GM19397 (cell line): ENCODE measurements around the gene PXN.

Source experiments
- ATAC-seq: cut with Tn5 transposase; IDR thresholded peaks from one replicate; pipeline ENCODE4 v1.9.1; 2021; ENCODE audit warnings: mild to moderate bottlenecking, moderate library complexity; ENCODE audit not compliant: unreplicated experiment

The PXN gene

DNA sequence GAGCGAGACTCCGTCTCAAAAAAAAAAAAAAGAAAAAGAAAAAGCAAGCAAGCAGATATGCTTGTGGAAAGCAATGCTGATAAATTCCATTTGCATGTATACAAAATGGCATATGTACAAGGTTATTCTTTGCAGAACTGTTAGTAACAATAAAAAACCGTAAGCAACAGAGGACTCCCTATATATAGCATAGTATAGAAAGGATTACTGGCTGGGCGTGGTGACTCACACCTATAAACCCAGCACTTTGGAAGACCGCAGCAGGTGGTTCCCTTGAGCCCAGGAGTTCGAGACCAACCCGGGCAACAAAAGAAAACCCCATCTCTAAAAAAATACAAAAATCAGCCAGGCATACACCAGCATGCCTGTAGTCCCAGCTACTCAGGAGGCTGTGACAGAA lies 84.6 kb downstream of the PXN start:
- ATAC-seq = no peak

DNA sequence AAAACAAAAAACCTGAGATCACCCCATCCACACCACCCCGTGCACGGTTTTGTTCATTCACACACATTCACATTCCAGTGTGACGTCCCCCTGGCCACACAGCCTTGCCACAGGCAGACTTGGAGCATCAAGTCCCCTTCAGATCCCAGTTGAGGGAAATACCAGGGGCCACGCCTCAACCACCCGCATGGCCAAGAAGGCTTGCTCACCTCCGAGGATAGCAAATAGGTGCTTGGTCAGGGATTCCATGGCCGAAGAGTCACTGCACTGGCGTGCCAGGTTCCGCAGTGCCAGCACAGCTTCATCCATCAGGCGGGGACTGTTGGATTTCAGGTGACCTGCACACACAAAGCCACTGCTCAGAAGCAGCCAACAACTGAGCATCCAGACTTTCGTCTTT lies 90.0 kb downstream of the PXN start:
- ATAC-seq = no peak

DNA sequence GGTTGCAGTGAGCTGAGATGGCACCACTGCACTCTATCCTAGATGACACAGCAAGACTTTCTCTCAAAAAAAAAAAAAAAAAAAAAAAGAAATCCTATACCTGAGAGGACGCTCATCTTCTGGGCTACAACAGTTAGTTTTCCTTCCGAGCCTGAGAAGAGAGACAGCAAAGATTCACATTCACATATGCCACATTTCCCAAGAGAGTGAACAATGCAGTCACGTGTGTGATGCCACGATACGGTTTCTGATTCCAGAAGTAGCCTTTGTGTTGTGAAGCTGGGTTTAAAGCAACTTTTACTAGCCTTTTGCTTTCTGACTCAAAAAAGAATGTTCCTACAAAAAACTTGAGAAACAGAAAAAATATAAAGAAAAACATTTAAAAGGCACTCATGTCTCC lies 90.5 kb downstream of the PXN start:
- no peak for ATAC-seq

GRCh38 chr12:120172053-120172452 lies 93.5 kb downstream of the PXN start:
- no peak for ATAC-seq

DNA sequence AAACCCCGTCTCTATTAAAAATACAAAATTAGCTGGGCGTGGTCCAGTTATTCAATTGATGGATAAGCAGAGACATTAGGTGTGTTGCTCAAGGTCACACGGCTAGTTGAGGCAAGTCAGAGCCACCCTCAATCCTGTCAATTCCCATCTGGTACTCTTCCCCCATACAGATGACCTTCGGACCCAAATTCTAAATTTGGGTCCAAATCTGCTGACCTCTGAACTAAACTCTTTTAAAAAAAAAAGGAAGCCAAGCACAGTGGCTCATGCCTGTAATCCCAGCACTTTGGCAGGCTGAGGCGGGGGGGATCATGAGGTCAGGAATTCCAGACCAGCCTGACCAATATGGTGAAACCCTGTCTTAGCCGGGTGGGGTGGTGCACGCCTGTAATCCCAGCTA lies 94.9 kb downstream of the PXN start:
- no peak for ATAC-seq

GRCh38 chr12:120169946-120170345 lies 95.6 kb downstream of the PXN start:
- no peak for ATAC-seq

DNA sequence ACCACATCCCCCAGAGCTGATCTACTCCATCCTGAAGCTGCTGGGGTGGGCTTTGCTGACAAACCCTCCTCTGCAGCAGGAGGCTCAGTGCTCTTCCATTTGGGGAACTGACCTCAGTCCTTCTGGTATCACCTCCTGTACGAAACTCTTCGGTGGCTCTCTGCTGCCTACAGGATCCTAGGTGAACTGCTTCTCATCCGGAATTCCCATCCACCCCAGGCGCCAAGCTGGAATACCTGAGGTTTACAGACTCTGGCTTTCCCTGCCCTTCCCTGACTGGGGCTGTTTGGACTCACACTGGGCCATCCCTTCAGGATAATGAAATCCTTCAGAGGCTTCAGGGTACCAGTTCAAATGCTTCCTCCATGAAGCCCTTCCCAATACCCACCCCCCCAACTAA lies 97.2 kb downstream of the PXN start:
- ATAC-seq = no peak

DNA sequence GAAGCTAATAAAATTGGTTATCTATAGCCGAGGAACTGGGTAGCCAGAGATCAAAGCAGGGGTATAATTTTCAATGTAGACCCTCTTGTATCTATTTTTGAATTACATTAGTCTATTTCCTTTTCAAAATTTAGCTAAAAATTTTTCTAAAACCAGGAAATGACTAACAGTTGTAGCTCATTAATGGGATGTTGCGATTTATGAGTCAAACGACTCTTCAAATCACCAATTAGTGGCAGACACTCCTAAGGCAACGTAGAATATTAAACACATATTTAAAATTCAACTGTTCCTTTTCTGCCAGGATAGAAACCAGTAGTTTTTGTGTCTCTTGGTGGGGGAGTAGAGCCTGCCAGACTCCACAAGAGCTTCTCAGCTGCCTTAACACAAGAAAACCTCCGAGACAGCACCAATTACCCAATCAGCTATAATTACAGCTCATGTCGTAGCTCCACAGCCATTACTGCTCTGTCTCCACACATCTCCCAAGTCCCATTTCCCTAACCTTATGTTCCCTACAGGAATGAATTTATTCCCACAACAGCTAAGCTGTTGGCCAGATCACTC lies 97.9 kb downstream of the PXN start:
- no peak for ATAC-seq

DNA sequence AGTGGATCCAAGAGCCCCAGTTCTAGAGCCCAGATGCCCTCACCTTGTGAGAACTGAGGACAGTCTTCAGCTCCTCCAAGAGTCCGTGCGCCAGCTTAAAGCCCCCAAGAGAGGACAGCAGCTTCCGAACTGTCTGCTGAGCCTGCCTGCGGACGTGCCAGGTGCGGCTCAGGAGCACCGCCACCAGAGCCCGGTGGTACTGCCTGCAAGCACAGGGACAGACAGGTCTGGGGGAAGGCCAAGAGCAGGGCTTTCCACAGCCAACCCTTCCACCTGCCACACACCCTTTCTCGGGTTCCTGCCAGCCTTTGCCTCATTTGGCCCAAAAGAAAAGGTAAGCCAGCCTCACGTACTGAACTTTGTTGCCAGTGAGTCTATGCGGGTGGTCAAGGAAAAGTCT lies 101.2 kb downstream of the PXN start:
- ATAC-seq = no peak

- no peak for ATAC-seq
Observed at GRCh38 chr12:120162763-120163162, 102.8 kb downstream of the PXN start.

GRCh38 chr12:120161852-120162251 lies 103.7 kb downstream of the PXN start:
- no peak for ATAC-seq
